HepG2 (cell line): Measurements from ENCODE around the gene NAPSA.
"Not testable (repeated sequence)": the region's sequence is repeated elsewhere in the genome, so short reads cannot be mapped to it uniquely, and the experiment has no call there.

ENCODE experiments used
- FOSL1 ChIP-seq: sonication (generic); formaldehyde crosslinking; IDR thresholded peaks from 2 replicates; pipeline ENCODE4 v1.9.0; 2021; ENCODE audit warnings: missing genetic modification reagents, borderline replicate concordance
- FOXM1 ChIP-seq: sonication (generic); formaldehyde crosslinking; IDR thresholded peaks from 2 replicates; pipeline ENCODE4 v1.5.0; 2020; ENCODE audit warnings: missing genetic modification reagents
- NFYC ChIP-seq: IDR thresholded peaks from 2 replicates; pipeline ENCODE4 v1.6.1; 2016; ENCODE audit warnings: missing genetic modification reagents, missing compliant biosample characterization
- POLR2A ChIP-seq, 2 experiments: IDR thresholded peaks; 2 replicates each; pipeline ENCODE4 v1.6.1; 2011; ENCODE audit warnings: low read depth in 2 of 2, low read length in 2 of 2, mild to moderate bottlenecking in 1 of 2, moderate library complexity in 1 of 2; ENCODE audit not compliant: insufficient read depth in 1 of 2
- TRIM24 ChIP-seq: sonication (generic); formaldehyde crosslinking; IDR thresholded peaks from 2 replicates; pipeline ENCODE4 v1.8.0; 2022; ENCODE audit warnings: mild to moderate bottlenecking, missing genetic modification reagents
- ZNF121 ChIP-seq: sonication (generic); formaldehyde crosslinking; IDR thresholded peaks from 2 replicates; pipeline ENCODE4 v1.5.0; 2020; ENCODE audit warnings: mild to moderate bottlenecking, missing genetic modification reagents
- TF ChIP-seq, protein P1 (sequence below): sonication (generic); formaldehyde crosslinking; IDR thresholded peaks from 2 replicates; pipeline ENCODE4 v1.9.0; 2021; ENCODE audit warnings: mild to moderate bottlenecking, missing genetic modification reagents
- TF ChIP-seq, protein P2 (sequence below): sonication (generic); formaldehyde crosslinking; IDR thresholded peaks from 2 replicates; pipeline ENCODE4 v1.4.0; 2020; ENCODE audit warnings: mild to moderate bottlenecking, missing genetic modification reagents
- TF ChIP-seq, protein P3 (sequence below): sonication (generic); formaldehyde crosslinking; IDR thresholded peaks from 2 replicates; pipeline ENCODE4 v1.9.0; 2022; ENCODE audit warnings: low read depth, missing genetic modification reagents
- TF ChIP-seq, protein P4 (sequence below): sonication (generic); formaldehyde crosslinking; IDR thresholded peaks from 2 replicates; pipeline ENCODE4 v1.4.0; 2020; ENCODE audit warnings: missing genetic modification reagents, mild to moderate bottlenecking, borderline replicate concordance

DNA sequence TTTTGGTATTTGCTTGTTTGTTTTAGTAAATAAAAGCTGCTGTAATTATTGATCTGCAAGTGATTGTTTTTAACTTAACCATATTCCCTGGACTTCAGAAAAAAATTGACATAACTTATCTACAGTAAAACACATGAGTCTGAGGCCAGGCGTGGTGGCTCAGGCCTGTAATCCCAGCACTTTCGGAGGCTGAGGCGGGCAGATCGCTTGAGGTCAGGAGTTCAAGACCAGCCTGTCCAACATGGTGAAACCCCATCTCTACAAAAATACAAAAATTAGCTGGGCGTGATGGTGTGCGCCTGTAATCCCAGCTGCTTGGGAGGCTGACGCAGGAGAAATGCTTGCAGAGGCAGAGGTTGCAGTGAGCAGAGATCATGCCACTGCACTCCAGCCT lies 12.0 kb downstream of the NAPSA start:
- TF ChIP-seq, protein P1, sequence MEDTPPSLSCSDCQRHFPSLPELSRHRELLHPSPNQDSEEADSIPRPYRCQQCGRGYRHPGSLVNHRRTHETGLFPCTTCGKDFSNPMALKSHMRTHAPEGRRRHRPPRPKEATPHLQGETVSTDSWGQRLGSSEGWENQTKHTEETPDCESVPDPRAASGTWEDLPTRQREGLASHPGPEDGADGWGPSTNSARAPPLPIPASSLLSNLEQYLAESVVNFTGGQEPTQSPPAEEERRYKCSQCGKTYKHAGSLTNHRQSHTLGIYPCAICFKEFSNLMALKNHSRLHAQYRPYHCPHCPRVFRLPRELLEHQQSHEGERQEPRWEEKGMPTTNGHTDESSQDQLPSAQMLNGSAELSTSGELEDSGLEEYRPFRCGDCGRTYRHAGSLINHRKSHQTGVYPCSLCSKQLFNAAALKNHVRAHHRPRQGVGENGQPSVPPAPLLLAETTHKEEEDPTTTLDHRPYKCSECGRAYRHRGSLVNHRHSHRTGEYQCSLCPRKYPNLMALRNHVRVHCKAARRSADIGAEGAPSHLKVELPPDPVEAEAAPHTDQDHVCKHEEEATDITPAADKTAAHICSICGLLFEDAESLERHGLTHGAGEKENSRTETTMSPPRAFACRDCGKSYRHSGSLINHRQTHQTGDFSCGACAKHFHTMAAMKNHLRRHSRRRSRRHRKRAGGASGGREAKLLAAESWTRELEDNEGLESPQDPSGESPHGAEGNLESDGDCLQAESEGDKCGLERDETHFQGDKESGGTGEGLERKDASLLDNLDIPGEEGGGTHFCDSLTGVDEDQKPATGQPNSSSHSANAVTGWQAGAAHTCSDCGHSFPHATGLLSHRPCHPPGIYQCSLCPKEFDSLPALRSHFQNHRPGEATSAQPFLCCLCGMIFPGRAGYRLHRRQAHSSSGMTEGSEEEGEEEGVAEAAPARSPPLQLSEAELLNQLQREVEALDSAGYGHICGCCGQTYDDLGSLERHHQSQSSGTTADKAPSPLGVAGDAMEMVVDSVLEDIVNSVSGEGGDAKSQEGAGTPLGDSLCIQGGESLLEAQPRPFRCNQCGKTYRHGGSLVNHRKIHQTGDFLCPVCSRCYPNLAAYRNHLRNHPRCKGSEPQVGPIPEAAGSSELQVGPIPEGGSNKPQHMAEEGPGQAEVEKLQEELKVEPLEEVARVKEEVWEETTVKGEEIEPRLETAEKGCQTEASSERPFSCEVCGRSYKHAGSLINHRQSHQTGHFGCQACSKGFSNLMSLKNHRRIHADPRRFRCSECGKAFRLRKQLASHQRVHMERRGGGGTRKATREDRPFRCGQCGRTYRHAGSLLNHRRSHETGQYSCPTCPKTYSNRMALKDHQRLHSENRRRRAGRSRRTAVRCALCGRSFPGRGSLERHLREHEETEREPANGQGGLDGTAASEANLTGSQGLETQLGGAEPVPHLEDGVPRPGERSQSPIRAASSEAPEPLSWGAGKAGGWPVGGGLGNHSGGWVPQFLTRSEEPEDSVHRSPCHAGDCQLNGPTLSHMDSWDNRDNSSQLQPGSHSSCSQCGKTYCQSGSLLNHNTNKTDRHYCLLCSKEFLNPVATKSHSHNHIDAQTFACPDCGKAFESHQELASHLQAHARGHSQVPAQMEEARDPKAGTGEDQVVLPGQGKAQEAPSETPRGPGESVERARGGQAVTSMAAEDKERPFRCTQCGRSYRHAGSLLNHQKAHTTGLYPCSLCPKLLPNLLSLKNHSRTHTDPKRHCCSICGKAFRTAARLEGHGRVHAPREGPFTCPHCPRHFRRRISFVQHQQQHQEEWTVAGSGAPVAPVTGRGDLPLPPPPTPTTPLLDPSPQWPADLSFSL (CRISPR knock-in tag) = not testable (repeated sequence)
- not testable (repeated sequence) for TF ChIP-seq NFYC (CRISPR knock-in tag); FOSL1 (CRISPR knock-in tag); POLR2A (IDR thresholded peaks at IDR 0.05; ENCODE audit: insufficient read depth in 1 of 2, low read depth in 2 of 2, low read length in 2 of 2); ZNF121; TRIM24; FOXM1 (CRISPR knock-in tag)
- TF ChIP-seq, protein P2, sequence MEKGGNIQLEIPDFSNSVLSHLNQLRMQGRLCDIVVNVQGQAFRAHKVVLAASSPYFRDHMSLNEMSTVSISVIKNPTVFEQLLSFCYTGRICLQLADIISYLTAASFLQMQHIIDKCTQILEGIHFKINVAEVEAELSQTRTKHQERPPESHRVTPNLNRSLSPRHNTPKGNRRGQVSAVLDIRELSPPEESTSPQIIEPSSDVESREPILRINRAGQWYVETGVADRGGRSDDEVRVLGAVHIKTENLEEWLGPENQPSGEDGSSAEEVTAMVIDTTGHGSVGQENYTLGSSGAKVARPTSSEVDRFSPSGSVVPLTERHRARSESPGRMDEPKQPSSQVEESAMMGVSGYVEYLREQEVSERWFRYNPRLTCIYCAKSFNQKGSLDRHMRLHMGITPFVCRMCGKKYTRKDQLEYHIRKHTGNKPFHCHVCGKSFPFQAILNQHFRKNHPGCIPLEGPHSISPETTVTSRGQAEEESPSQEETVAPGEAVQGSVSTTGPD (CRISPR knock-in tag) = not testable (repeated sequence)
- TF ChIP-seq, protein P3, sequence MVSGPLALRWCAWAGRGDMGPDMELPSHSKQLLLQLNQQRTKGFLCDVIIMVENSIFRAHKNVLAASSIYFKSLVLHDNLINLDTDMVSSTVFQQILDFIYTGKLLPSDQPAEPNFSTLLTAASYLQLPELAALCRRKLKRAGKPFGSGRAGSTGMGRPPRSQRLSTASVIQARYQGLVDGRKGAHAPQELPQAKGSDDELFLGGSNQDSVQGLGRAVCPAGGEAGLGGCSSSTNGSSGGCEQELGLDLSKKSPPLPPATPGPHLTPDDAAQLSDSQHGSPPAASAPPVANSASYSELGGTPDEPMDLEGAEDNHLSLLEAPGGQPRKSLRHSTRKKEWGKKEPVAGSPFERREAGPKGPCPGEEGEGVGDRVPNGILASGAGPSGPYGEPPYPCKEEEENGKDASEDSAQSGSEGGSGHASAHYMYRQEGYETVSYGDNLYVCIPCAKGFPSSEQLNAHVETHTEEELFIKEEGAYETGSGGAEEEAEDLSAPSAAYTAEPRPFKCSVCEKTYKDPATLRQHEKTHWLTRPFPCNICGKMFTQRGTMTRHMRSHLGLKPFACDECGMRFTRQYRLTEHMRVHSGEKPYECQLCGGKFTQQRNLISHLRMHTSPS (CRISPR knock-in tag) = not testable (repeated sequence)
- TF ChIP-seq, protein P4, sequence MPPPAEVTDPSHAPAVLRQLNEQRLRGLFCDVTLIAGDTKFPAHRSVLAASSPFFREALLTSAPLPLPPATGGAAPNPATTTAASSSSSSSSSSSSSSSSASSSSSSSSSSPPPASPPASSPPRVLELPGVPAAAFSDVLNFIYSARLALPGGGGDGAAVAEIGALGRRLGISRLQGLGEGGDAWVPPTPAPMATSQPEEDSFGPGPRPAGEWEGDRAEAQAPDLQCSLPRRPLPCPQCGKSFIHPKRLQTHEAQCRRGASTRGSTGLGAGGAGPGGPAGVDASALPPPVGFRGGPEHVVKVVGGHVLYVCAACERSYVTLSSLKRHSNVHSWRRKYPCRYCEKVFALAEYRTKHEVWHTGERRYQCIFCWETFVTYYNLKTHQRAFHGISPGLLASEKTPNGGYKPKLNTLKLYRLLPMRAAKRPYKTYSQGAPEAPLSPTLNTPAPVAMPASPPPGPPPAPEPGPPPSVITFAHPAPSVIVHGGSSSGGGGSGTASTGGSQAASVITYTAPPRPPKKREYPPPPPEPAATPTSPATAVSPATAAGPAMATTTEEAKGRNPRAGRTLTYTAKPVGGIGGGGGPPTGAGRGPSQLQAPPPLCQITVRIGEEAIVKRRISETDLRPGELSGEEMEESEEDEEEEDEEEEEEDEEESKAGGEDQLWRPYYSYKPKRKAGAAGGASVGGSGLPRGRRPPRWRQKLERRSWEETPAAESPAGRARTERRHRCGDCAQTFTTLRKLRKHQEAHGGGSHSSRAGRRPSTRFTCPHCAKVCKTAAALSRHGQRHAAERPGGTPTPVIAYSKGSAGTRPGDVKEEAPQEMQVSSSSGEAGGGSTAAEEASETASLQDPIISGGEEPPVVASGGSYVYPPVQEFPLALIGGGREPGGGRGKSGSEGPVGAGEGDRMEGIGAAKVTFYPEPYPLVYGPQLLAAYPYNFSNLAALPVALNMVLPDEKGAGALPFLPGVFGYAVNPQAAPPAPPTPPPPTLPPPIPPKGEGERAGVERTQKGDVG (CRISPR knock-in tag) = not testable (repeated sequence)
